AG08396 (cell line): ENCODE results near the gene HCCS.
"Not testable (repeated sequence)": the region's sequence is repeated elsewhere in the genome, so short reads cannot be mapped to it uniquely, and the experiment has no call there.

ENCODE experiments used
- DNase-seq: peaks from one replicate; pipeline ENCODE4 v3.0.0; 2012; ENCODE audit warnings: low spot score, mixed read lengths

Gene HCCS

DNA sequence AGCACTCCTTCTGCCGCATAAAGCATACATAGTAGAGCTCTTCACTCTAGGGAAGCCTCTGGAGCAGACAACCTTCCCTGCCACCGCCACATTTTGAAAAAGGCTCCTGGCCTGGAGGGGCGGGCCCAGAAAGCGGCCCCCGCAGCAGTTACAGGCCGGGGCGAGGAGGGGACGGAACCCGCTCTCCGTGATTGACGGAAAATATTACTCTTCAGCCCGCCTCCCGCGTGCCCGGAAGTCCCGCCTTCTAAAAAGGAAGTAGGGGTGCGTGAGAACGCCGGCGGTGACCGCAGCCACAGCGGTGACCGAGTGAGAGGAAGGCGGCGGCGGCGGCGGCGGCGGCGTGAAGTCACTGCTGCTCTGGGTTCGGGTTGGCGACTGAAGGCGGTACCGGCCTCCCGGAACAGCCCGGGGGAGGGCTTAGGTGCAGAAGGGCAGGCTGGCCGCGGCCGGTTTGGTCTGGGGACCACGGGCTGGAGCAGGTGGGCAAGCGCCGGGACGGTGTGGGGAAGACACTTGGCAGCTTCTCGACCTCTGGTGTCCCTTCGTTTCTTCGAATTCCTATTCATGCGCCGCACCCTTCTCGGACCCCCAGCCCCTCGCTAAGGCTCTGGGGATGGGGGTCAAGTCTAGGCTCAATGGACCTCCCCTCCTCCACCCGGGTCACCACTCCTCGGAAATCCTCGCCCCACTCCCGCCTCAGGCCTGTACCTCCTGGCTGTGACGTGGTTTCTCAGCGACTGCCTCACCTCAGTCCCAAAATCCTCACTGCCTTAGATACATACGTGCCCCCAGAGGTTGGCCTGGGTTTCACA lies at the start of gene HCCS:
Gene HCCS (plus strand): TSS at position 296 of the 815 bp plus-strand sequence. CDS start 729 bp downstream, outside the sequence.
- DNase-seq = peak; percentile 84

DNA sequence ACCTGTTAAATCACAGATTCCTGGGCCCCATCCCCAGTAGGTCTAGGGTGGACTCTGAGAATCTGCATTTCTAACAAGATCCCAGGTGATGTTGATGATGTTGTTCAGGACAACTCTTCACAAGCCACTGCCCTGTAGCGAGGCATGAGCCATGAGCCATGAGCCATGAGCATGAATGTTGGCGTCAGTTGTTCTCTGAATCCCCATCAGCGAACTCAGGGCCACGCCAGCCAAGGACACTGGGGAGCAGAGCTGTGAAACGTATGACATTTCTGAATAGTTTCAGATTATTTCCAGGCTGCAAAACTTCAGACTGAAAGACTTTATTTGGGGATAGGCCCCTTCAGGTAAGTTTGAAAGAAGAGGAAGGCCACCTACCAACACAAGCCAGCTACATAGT lies 46.9 kb upstream of the HCCS start:
- no peak for DNase-seq

DNA sequence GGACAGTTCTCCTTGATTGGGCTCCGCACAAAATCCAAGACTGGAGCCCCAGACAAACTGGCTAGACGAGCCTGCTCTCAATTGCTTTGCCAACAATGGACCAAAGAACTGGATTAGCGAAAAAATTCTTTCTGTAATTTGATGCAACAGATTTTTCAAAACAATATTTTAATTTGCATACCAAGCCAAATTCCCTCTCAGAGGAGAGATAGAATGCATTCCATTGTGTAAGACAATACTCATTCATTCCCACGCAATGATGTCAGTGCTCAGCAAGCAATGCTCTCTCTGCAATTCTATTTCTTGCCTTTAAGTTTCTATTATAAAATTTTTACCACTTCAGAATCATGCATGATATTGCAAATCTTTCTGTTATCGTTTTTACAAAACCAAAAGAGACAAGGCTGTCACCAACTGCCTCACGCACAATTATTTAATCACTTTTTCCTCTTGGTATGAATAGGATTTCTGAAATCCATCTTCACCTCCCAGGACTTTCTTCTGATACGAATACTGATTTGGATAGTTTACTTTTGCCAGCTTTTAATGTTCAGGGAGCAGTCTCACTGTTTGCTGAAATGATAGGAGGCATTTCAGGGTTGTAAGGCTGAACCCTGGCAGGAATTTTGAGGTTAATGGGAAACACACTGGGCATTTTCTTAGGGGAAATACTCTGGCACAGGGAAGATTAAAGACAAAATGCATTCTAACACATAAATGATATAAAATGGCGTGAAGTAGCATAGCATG lies 46.1 kb upstream of the HCCS start:
- DNase-seq = peak; percentile 43

DNA sequence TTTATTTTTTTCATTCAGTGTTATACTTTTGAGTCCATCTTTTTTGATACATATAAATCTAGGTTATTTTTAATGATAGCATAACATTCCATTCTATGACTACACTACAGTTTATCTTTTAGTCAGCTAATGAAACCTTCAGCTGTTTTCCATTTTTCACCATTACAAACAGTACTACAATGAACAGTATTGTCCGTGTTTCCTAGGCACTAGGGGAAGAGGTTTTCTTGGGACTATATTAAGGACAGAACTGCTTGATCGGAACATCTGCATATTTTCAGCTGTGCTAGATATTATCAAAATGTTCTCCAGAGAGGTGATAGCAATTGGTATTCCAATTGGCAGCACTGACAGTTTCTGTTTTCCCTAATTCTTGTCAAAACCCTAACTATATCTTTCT lies 44.3 kb upstream of the HCCS start:
- no peak for DNase-seq

DNA sequence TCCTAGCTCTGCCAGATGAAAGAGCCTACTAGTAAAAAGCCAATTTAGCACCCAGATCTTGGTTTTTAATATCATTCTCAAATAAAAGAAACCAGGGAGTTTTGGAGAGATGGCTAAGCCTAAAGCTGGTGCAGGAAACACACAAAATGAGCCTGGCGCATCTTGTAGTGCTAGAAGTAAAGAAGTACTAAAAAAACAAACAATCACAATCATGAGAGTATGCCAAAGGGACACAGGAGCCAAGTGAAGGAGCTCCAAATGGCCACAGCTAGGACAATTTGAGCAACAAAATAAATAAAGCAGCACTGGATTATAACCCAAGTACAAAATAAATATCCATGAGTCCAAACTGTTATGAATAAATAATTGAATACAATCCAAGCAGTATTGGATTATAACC lies 37.8 kb upstream of the HCCS start:
- DNase-seq = no peak

DNA sequence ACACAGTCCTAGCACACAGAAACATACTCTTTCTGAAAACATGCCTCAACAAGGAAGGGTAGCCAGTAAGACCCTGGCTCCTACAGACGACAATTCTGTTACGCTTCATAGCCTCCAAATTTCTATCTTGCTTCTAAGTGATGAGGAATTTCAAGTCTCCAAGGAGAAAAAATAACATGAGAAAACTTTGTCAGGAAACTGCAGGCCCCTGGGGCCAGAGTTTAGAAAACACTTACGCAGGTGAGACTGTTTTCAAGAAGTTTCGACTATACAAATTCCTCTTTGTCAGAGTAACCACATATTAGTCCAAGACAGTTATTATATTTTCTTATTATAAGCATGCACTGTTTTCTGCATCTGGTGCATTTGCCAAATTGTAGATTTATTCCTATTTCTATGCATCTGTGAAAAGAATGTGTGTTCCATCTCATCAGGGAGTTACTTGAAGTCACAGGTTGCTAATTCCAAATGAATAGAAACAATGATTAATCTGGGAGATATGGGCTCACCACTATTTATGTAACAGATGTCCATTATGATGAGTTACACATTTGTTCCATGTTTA lies 30.3 kb upstream of the HCCS start:
- DNase-seq = no peak

DNA sequence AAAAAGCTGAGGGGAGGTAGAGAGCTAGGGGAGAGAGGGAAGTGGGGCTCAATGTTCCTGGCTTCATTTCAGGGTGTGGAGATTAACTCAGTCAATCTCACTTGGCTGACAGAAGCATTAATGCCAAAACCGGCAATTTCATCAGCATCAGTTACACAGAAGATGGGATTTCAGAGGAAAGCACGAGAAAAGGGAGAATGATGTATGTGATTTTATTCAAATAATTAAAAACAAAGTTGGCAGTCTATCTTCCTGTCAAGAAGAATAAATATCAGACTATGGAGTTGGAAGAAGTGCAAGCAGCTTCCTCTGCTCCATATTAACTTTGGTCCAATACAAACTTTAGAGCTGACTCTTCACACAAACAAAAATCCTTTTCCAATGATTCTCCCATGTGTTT lies 29.6 kb upstream of the HCCS start:
- no peak for DNase-seq

DNA sequence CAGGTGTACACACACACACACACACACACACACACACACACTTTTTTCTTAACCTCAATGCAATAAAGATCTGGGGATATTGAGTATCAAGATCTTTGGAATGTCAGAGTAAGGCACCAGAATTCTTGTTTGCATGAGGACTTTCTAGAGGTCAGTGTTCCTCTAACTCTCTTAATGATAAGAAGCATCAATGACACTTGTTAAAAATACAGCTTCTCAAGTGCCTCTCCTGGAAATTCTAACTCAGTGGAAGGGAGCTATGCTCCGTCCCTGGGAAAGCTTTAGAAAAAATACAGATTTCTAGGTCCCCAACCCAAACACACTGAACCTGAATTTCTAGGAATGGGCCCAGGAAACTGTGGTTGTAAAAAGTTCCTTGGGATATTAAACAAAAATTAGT lies 25.8 kb upstream of the HCCS start:
- no peak for DNase-seq

DNA sequence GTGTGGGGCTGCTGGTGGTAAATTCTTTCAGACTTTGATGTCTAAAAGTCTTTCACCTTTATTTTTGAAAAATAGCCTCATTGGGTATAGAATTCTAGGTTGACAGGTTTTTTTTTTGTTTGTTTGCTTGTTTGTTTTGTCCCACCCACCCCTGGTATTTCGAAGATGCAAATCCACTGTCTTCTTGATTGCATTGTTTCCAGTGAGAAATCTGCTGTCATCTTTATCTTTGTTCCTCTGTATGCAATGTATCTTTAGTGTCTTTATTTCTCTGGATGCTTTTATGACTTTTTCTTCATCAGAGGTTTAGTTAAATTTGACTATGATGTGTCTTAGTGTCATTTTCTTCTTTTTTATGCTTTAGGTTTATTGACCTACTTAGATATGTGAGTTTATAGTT lies 21.3 kb upstream of the HCCS start:
- no peak for DNase-seq

DNA sequence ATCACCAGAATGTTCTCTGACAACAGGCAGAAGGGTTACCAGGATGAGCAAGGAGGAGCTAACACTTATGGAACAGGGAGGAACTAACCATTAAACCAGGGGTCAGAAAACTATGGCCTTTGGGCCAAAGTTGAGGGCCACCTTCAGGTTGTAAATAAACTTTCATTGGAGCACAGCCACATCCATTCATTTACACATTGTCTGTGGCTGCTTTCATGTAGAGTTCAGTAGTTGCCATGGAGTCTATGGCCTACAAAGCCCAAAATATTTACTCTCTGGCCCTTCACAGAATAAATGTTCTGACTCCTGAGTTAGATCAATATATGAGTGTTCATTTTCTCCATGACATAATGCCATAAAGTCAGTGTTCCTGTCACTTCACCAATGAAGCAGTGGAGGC lies 13.2 kb upstream of the HCCS start:
- DNase-seq = no peak

DNA sequence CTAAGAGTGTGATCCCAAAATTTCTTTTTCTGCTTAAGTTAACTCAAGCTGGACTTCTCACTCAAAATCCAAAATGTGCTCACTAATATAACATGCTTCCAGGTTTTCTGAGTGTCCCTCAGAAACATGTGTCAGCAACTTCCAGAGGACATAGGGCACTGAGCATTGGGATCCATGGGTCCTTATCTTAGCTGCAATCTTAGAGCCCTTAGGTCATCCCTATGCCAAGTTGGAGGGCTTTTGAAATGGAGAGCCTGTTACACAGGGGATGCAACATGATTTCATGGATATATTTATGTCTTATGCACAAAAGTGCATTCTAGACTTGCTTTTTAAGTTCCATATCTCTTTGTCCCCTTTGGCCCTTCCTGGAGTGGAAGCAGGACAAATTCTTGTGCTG lies 11.7 kb upstream of the HCCS start:
- no peak for DNase-seq

DNA sequence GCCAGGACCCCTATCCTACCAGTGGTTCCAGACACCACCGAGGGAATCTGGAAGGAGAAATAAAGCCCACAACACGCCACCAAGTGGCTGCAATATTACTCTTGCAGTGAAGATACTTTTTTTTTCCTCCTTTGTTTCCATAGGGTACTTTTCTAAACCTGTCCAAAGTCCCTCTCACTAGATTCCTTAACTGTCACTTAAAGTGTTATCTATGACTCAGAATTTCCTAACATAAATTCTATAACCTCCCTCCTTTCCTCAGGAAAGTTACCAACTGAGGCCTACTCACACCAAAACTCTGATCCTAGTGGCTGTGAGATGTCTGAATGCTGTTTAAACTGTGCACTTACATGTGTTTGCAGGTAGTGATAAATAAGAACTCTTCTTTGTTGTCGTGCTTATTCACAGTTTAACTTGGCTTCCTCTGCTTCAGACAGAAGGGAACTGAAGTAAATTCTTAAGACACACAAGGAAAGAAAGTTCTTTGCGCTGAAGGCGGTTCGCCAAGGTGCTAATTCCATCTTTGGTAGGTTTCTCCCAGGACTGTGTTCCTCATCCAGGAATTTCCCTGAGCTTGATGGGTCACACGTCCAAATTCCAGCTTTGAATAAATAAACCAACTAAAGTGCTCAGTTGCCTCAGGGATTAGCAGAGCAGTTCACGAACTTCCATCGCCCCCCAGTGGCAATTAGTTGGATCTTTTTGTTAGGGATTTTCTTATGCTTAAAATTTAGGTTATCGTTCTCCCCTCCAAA lies 10.7 kb upstream of the HCCS start:
- peak; percentile 59 for DNase-seq

DNA sequence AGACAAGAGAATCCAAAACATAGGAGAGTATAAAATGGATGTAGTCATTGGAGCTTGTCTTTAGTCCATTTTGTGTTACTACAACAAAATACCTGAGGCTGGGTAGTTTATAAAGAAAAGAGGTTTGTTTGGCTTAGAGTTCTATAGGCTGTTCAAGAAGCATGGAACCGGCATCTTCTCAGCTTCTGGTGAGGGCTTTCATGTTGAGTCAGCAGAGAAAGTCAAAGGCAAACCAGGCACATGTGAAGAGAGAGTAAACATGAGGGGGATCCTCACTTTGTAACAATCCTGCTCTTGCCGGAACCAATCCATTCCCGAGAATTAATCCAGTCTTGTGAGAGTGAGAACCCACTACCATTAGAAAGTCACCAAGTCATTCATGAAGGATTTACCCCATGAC lies 8.1 kb upstream of the HCCS start:
- no peak for DNase-seq

DNA sequence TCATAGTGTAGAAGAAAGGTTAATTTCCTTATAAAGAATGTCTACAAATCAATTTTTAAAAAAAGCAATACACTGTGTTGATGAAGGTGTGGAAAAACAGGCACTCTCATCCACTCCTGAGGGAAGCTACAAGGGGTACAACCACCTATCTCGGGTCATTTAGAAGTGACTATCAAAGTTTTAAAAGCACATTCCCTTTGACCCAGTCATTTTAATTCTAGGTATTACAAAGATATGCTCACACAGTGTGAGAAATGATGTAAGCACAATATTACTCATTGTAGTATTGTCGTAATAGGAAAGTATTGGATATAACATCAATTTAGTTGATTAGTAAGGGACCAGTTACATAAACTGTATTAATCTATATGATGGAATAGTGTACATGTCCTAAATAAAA lies 7.4 kb upstream of the HCCS start:
- no peak for DNase-seq

DNA sequence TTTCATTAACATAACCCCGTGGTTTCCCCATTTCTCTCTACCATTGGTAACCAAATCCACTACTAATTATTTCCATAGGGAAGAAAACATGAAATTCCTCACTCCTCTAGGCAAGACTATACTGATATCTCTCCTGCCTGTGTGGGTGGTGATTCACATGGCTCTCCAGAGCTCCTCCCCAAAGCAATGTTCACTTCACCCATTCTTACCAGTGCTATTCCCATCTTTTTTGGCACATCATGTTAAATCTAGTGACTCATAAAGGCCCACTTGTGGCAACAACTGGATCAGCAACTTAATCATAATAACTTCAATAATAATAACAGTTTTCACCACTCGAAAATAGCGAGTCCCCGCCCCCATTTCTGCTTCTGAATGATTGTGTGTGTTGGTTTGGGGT lies 6.1 kb upstream of the HCCS start:
- no peak for DNase-seq

DNA sequence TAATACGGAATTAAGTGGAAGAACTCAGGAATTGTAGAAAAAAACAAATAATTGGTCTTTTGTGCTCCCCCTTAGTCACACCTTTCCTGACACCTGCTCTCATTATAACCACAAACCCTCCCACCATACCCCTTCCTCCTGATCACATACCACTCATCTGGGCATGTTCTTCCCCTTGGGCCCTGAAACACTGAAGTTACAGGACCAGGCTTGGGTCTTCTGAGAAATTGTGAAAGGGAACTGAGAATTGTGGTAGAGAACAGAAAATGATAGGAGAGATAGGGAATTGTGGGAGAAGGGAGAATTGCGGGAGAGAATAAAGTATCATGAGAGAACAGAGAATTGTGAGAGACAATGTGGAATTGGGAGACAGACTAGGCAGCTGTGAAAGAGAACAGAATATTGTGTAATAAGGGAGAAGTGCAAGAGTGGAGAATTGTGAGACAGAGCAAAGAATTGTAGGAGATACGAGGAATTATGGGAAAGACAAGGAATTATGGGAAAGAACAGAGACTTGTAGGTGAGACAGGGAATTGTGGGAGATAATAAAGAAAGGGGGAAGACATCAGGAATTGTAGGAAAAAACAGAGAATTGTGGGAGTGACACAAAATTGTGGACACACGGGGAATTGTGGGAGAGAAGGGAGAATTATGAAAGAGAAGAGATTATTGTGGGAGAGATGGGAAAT lies 2.7 kb upstream of the HCCS start:
- DNase-seq = no peak

DNA sequence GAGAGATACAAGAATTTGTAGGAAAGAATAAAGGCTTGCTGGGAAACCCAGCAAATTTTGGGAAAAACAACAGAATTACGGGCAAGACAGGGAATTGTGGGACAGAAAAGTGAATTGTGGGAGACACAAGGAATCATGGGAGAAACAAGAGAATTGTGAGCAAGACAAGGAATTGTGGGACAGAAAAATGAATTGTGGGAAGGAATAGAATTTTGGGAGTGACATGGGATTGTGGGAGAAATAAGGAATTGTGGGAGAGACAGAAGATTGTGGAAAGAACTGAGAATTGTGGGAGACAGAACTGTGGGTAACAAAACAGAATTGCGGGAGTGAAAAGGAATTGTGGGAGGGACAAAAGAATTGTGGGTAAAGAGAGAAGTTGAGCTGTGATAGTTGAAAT lies 1.2 kb upstream of the HCCS start:
- no peak for DNase-seq

DNA sequence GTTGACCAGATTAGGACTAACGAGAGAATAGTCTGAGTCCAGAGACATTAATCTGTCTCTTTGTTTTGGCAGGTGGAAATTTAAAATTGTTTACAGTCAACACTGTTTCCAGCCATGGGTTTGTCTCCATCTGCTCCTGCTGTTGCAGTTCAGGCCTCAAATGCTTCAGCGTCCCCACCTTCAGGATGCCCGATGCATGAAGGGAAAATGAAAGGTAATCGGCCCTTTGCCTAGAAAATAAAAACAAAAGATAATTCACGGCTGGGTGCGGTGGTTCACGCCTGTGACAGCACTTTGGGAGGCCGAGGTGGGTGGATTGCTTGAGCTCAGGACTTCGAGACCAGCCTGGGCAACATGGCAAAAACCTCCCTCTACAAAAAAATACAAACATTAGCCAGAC lies 815 bp downstream of the HCCS start:
- no peak for DNase-seq

DNA sequence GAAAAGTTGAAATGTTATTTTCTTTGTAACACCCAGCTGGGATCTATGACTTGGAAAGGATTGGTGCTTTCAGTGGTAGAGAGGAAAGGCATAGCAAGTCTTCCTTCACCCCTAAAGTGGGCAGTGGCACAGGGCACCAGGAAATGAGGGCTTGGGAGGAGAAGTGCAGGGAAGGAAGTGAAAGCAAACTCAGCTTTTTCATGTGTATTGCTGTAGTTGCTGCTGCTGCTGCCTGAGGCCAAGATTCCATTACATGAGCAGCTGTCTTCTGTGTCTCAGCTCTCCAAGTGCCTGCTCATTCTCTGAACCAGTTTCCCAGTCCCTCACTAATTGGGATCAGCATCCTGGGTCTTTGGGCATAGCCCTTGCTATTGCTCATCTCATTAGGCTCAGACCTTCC lies 2.6 kb downstream of the HCCS start:
- DNase-seq = no peak

DNA sequence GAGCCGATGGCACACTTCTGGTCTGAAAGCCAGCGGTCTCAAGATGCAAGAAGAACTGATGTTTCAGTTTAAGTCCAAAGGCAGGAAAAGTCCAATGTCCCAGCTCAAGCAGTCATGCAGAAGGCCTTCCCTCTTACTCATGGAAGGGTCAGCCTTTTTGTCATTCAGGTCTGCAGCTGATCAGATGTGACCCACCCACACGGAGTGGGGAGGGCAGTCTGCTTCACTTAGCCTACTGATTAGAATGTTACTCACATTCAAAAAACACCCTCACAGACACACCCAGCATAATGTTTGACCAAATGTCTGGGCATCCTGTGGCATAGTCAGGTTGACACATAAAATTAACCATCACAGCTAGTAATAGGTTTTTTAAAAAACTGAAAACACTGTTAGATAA lies 6.6 kb downstream of the HCCS start:
- DNase-seq = no peak

DNA sequence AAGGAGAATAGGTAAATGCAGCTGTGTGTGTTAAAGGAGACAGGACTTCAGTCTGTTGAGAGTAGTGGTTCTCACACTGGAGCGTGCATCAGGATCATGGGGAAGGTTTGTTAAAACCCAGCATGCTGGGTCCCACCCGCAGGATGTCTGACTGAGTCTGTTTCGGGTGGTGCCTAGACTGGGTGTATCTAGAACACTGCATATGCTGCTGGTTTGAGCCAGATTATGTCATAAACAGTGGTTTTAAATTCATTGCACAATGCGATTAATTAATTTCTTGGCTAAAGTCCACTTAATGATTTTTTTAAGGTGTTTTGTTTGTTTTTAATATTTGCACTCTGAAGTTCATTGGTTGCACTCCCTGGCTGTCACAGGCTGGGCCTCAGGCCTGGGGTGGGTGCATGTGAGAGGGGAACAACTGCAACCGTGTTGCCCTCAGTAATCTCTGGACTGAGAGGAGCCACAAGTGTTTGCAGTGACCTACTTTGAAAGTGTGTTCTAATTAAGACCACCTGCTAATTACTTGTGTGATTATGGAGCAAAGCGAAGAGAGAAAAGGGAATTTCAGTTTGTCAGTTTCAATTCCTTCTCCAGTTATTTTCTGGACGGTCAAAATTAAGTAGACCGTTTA lies 8.3 kb downstream of the HCCS start:
- DNase-seq = no peak

DNA sequence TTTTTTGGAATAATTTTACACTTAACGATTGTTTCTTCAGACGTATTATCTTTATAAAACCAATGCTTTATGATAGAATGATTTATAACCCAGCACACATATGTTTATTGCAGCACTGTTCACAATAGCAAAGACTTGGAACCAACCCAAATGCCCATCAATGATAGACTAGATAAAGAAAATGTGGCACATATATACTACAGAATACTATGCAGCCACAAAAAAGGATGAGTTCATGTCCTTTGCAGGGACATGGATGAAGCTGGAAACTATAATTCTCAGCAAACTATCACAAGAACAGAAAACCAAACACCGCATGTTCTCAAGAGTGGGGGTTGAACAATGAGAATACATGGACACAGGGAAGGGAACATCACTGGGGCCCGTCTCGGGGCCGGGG lies 12.0 kb downstream of the HCCS start:
- not testable (repeated sequence) for DNase-seq
